SW 1271 (cell line): ENCODE results near the gene GINS3.

Source experiments
- DNase-seq, 2 experiments: peaks; one replicate each; lab custom pipeline; 2025; lab: John Stamatoyannopoulos, UW

GINS3 gene

DNA sequence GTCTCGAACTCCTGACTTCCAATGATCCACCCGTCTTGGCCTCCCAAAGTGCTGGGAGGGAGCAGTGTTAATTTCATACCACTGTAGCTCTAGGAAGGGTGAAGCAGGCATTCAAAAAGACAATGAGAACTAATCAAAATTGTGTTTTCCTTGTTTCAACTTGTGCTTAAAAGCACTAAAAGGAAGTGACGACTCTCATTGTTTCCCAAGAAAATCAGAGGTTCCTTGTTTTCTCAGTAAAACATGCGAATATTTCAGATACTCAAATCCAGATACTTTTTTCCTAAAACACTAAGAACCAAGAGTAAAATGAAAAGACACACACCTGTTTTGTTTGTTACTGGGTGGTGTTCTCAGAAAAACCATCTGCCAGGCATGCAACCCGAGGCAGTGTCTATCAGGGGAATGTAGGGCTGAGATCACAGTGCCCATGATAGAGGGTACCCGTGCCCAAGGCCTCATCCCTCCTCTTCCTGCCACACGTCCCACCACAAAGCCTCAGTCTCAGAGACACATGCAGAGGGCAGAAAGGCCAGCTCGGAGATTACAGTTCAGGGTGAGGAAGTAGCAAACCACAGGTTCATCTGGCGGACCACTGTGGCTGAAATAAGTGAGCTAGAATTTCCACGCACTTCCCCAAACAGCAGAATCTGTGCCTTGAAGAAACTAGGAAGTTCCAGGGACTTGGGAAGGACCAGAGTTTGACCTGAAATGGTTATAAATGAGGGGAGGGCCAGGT is 33.7 kb downstream of the GINS3 start:
- DNase-seq = no peak

GRCh38 chr16:58426966-58427365 is 34.7 kb downstream of the GINS3 start:
- DNase-seq = no peak

- DNase-seq = no peak
Observed at GRCh38 chr16:58428621-58429542, 36.6 kb downstream of the GINS3 start.

DNA sequence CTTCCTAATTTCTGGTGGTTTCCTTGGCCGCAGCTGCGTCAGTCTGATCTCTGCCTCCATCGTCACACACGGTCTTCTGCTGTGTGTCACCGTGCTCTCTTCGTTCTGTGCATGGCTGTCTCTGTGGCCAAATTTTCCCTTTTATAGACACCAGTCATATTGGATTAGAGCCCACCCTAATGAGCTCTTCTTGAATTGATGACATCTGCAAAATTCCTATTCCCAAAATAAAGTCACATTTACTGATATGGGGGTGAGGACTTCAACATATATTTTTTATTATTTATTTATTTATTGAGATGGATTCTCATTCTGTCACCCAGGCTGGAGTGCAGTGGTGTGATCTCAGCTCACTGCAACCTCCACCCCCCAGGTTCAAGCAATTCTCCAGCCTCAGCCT is 38.4 kb downstream of the GINS3 start:
- DNase-seq = no peak

GRCh38 chr16:58433569-58433951 is 41.3 kb downstream of the GINS3 start:
- DNase-seq = no peak

DNA sequence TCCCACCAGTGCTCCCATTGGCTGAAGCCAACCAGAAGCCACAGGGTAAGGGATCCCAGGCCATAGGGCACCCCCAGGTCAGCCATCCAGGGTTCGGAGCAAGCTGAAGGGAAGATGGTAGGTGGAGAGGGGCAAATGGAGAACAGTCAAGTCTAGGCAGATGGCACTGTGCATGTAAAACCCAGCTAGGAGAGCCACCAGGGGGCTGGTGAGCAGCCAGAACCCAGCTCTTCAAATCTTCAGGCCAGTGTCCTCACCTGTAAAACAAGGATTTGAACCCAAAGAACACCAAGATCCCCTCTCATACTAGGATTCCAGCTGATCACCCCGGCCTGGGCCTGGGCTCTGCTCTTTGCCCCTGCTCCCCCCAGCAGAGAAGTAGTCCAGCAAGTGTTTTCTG is 43.5 kb downstream of the GINS3 start:
- no peak for DNase-seq

GRCh38 chr16:58440131-58440530 is 47.9 kb downstream of the GINS3 start:
- no peak for DNase-seq

GRCh38 chr16:58442547-58442946 is 50.3 kb downstream of the GINS3 start:
- no peak for DNase-seq

DNA sequence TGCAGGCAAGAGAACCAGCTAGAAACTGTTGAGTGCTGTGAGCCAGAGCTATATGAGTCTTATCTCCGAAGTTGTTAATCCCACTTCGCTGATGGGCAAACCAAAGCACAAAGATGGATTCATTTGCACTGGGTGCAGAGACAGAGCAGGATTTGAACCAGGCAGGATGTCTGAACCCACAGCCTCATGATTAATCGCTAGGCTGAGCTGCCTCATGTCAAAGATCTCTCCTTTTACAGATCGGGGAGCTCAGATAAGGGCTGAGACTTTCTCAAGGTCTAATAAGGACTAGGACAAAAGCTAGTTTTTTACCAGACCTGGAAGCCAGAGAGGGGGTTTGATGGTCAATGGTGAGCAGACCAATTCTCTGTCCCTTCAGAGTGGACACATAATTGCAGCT is 51.5 kb downstream of the GINS3 start:
- no peak for DNase-seq

DNA sequence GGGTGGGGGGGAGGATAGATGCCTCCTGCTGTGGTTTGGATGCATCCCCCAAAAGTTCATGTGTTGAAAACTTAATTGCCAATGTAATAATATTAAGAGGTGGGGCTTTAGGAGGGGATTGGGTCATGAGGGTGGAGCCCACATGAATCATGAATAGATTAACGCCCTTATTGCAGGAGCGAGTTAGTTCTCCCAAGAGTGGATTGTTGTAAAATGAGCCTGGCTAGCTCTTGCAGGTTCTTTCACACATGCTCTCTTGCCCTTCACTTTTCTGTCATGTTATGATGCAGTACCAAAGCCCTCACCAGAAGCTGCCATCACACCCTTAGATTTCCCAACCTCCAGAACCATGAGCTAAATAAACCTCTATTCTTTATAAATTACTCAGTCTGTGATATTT is 52.0 kb downstream of the GINS3 start:
- no peak for DNase-seq

DNA sequence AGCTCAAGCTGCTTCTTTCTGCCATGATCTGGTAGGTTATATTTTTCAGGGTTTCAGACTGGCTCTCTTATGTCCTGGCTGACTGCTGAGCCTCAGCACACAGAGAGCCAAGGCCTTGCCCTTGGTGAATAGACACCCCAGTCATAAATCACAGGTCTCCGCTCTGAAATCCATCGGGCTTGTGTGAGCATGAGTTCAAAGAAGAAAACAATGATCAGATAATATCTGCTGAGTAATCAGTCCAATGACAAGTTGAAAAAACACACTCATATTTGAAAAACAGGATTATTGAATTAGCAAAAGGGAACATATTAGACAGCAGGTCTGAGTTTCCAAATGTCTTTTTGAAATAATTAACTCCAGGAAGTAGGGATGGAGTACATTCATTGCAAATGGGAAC is 56.6 kb downstream of the GINS3 start:
- DNase-seq = no peak

DNA sequence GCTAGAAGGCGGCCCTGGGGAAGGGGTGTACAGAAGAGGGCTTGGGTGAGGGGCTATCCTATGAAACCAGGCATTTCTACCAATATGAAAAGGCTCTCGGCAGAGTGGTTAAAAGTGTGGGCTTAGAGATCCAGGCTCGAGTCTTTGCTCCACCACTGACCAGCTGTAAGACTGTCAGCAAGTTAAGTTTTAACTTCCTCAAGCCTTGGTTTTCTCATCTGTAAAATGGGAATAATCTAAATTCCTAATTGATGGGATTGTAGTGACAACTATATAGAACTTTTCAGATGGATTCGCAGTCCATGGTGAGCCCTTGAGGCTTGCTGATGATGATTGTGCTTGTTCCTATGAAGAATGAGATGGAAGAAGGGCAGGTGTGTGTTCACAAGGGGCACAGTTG is 57.0 kb downstream of the GINS3 start:
- no peak for DNase-seq

DNA sequence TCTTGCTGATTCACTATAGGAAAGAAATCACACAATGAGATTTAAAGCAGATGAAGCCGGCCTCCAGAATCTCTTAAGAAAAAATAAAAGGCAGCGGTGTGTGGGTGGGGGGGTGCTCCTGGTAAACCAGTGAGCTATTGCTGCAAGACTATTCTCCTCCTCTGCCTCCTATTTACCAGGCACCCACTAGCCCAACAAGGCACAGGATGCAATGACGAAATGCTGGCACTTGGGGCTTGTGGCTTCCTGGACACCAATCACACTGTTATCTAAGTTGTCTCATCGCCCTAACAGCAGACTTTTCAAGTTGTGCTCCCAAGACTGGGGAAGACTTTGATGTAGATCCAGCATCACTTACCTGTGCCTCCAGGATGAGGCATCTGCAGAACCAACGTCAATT is 57.5 kb downstream of the GINS3 start:
- DNase-seq = no peak

GRCh38 chr16:58450590-58450989 is 58.3 kb downstream of the GINS3 start:
- DNase-seq = no peak

DNA sequence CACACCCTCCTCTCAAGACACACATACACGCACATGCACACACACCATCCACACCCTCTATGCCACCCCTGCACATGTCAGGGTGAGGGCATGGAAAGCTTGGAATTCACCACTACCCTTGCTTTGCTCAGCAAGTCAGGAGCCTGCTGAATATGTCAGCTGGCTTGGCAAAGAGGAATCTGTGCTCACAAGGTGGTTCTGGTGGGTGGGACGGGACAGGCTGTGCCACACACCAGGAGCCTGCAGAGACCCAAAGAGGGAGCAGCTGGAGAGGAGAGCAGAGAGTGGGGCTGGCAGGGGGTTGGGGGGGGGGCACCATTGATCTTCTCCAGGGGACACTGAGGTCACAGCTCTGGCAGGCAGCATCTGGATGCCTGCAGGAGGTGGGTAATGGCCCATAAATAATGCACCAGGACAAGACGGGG is 59.0 kb downstream of the GINS3 start:
- no peak for DNase-seq

DNA sequence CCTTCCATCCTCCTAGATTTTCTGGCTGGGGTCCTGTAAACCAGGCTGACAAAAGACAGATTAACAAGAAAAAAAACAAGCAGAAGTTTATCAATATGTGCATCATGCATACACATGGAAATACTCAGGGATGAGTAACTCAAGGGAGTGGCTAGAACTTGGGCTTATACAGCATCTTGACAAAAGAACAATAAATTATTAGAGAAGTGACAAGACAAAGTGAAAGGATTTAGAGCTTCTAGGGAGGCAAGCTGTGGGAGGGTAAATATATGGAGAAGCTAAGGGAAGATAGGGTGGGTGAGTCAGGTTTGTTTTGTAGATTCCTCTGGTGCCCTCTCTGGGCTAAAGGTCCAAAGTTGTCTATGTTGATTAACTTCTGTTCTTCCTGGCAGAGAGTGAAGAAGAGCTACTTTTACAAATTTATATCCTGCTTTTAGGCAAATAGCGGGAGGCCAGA is 59.7 kb downstream of the GINS3 start:
- DNase-seq = no peak

- no peak for DNase-seq
Observed at GRCh38 chr16:58452640-58453039, 60.4 kb downstream of the GINS3 start.

GRCh38 chr16:58454178-58454577 is 61.9 kb downstream of the GINS3 start:
- no peak for DNase-seq

- DNase-seq = no peak
Observed at GRCh38 chr16:58454856-58455255, 62.6 kb downstream of the GINS3 start.
